ENCODE measurements around the gene TRAPPC3L. TPM values are rescaled to one million over a fixed set of nuclear protein-coding genes. Genes with fewer than 3 reads are reported as not detected.
A peak's percentile ranks its signal among the peaks of the same experiment; 100 is the strongest.

Gene TRAPPC3L
- total RNA-seq, 1 donor from 2014 or later = not detected

DNA sequence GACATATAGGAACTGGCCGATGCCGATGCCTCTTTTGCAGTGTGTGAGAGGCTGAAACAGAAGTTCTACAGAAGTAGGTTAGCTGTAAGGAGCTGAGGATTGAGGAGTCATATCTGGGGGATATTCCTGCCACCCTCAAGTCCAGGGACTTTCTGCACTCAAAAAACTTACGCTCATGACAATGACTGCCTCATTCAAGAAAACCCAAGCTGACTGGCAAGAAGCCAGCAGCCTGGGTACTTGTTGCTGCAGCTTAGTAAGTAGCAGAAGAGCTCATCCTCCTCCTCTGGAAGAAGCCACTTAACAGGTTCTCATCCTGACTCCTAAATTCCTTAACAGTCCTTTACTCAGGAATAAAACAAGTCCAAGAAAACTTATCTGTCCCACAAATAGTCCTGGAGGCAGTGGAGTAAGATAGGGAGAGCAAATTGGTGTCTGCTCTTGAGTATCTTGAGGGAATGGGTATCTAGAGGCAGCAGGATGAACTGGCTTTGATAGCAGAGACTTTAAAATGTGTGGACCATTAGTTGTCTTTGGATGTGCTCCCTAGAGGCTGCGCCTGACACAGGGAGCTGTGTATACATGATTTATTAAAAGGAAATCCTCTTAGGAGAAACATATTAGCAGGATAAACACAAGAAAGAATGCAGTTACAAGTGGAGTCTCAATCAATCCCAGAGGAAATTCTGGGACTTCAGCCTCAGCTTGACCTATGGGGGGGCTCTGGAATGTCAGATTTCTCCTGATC, 26.7 kb downstream of the TRAPPC3L start:
- DNase-seq (ENCODE audit: low spot score) = no peak
- H3K27ac Mint-ChIP-seq (ENCODE audit: unreplicated experiment) = no peak overlapping the region

DNA sequence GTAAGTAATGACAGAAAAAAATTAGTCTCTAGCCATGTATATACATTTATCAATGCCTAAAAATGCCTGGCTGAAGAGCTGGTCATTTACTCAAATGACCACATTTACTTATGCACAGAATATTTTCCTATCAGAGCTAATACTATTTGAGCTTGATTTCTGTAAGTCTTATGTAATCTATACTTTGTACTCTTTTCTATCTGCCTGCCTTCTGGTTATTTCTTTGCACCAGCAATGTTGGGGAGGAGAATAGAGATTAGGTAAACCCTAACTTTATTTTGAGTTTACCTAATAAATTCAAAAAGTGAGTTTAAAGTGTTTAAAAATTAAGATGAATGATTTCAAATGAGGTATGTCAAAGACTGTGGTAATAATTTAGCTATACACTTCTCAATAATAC, 30.3 kb downstream of the TRAPPC3L start:
- Mint-ChIP-seq H3K9me3 (ENCODE audit: low read depth) (no peaks in the 10 kb centered on the region), H3K4me3 (ENCODE audit: unreplicated experiment) (no peak overlapping the region), H3K36me3 (ENCODE audit: low read depth) (peaks cover 11% of the 10 kb centered on the region), H3K4me1 (ENCODE audit: low read depth) (peaks cover 35% of the 10 kb centered on the region), H3K27me3 (ENCODE audit: low read depth) (no peaks in the 10 kb centered on the region), H3K27ac (ENCODE audit: unreplicated experiment) (no peak overlapping the region)
- no peak for DNase-seq (ENCODE audit: low spot score)
- TF ChIP-seq, protein P1, sequence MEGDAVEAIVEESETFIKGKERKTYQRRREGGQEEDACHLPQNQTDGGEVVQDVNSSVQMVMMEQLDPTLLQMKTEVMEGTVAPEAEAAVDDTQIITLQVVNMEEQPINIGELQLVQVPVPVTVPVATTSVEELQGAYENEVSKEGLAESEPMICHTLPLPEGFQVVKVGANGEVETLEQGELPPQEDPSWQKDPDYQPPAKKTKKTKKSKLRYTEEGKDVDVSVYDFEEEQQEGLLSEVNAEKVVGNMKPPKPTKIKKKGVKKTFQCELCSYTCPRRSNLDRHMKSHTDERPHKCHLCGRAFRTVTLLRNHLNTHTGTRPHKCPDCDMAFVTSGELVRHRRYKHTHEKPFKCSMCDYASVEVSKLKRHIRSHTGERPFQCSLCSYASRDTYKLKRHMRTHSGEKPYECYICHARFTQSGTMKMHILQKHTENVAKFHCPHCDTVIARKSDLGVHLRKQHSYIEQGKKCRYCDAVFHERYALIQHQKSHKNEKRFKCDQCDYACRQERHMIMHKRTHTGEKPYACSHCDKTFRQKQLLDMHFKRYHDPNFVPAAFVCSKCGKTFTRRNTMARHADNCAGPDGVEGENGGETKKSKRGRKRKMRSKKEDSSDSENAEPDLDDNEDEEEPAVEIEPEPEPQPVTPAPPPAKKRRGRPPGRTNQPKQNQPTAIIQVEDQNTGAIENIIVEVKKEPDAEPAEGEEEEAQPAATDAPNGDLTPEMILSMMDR (IDR thresholded peaks at IDR 0.05) = no peak

More for the DNA sequence above, 26.7 kb downstream of the TRAPPC3L start:
- Mint-ChIP-seq H3K9me3 (ENCODE audit: low read depth) (no peaks in the 10 kb centered on the region), H3K36me3 (ENCODE audit: low read depth) (peaks cover 11% of the 10 kb centered on the region), H3K4me3 (ENCODE audit: unreplicated experiment) (no peak overlapping the region), H3K4me1 (ENCODE audit: low read depth) (peaks cover 10% of the 10 kb centered on the region), H3K27me3 (ENCODE audit: low read depth) (no peaks in the 10 kb centered on the region)
- TF ChIP-seq, protein P1 (IDR thresholded peaks at IDR 0.05) = no peak

- no peak overlapping the region for H3K27ac Mint-ChIP-seq (ENCODE audit: unreplicated experiment)
- H3K4me1 Mint-ChIP-seq (ENCODE audit: low read depth) = peaks cover 35% of the 10 kb centered on the region
Measured at GRCh38 chr6:116514111-116514510, 31.4 kb downstream of the TRAPPC3L start.

DNA sequence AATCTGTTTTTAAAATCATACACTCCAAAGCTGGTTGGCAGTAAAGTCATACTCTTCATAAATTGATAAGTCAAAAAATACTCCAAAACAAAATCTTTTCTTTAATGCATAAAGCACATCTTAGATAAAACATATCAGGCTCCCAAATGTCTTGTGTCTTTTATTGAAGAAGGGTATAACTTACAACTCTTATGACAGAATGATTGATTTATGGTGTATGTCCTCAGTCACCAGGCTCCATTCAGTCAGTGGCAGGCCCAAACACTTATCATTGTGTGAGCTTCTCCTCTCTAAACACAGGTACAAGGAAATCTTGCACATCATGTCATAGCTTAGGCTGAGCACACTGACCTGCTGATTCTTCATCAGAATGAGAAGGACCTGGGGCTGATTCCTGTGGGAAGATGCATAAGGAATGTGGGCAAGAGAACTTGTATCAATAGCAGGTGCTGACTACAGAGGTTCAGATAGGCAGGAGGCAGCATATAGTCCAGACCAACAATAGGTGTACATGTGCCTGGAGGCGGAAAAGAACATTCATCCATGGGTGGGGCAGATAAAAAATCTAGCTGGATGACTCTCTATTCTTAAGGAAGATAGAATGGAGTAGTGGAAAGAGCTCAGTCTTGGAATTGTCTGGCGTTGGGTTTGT, 32.1 kb downstream of the TRAPPC3L start:
- peak overlapping the region; percentile 87 for H3K4me3 Mint-ChIP-seq (ENCODE audit: unreplicated experiment)
- H3K36me3 Mint-ChIP-seq (ENCODE audit: low read depth) = peaks cover 11% of the 10 kb centered on the region
- H3K9me3 Mint-ChIP-seq (ENCODE audit: low read depth) = peaks cover 15% of the 10 kb centered on the region
- peaks cover 35% of the 10 kb centered on the region for H3K4me1 Mint-ChIP-seq (ENCODE audit: low read depth)
- DNase-seq (ENCODE audit: low spot score) = no peak
- no peaks in the 10 kb centered on the region for H3K27me3 Mint-ChIP-seq (ENCODE audit: low read depth)
- TF ChIP-seq, protein P1 (IDR thresholded peaks at IDR 0.05) = no peak
- peak overlapping the region; percentile 13 for H3K27ac Mint-ChIP-seq (ENCODE audit: unreplicated experiment)

More at GRCh38 chr6:116514111-116514510, 31.4 kb downstream of the TRAPPC3L start:
- Mint-ChIP-seq H3K4me3 (ENCODE audit: unreplicated experiment) (peak overlapping the region; percentile 87), H3K9me3 (ENCODE audit: low read depth) (peaks cover 7% of the 10 kb centered on the region), H3K36me3 (ENCODE audit: low read depth) (peaks cover 11% of the 10 kb centered on the region), H3K27me3 (ENCODE audit: low read depth) (no peaks in the 10 kb centered on the region)
- TF ChIP-seq, protein P1 (IDR thresholded peaks at IDR 0.05) = no peak
- DNase-seq (ENCODE audit: low spot score) = no peak

DNA sequence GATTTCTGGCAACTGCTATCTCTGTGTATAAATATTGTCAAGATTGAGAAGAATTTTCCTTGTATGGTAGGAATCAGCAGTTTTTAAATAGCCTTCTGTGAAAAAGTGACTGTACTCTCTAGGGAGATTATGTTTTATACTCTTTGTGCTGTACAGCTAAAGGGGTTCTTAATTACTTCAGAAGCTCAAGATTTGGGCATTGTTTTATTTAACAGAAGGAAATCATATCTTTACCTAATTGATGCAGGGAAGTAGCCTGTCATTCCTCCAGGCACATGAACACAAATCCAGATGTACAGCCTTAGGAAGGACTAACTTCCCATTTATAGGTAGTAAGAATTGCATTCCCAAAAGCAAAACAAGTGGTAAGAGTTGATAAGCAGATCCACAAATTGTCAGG, 32.8 kb downstream of the TRAPPC3L start:
- no peak for DNase-seq (ENCODE audit: low spot score)
- H3K9me3 Mint-ChIP-seq (ENCODE audit: low read depth) = peaks cover 15% of the 10 kb centered on the region
- peak overlapping the region; percentile 87 for H3K4me3 Mint-ChIP-seq (ENCODE audit: unreplicated experiment)
- TF ChIP-seq, protein P1 (IDR thresholded peaks at IDR 0.05) = no peak
- peaks cover 11% of the 10 kb centered on the region for H3K36me3 Mint-ChIP-seq (ENCODE audit: low read depth)
- H3K4me1 Mint-ChIP-seq (ENCODE audit: low read depth) = peaks cover 35% of the 10 kb centered on the region
- H3K27ac Mint-ChIP-seq (ENCODE audit: unreplicated experiment) = peak overlapping the region; percentile 99
- no peaks in the 10 kb centered on the region for H3K27me3 Mint-ChIP-seq (ENCODE audit: low read depth)

Measured in chondrocyte (in vitro differentiated cells).